Raji (cell line): ENCODE data around the gene RIN2.

ENCODE experiments used
- POLR2A ChIP-seq: IDR thresholded peaks from 2 replicates; pipeline ENCODE4 v1.6.1; 2011; ENCODE audit warnings: low read depth, low read length, control low read depth; ENCODE audit not compliant: insufficient read depth

The RIN2 gene

GRCh38 chr20:19727251-19727847 lies 30.7 kb upstream of the RIN2 start:
- no peak for TF ChIP-seq POLR2A

- TF ChIP-seq POLR2A: no peak
Measured at GRCh38 chr20:19729672-19730071, 28.4 kb upstream of the RIN2 start.

- no peak for TF ChIP-seq POLR2A
Measured at GRCh38 chr20:19730706-19731105, 27.4 kb upstream of the RIN2 start.

- TF ChIP-seq POLR2A: no peak
Measured at GRCh38 chr20:19734811-19735210, 23.2 kb upstream of the RIN2 start.

- no peak for TF ChIP-seq POLR2A
Measured at GRCh38 chr20:19735446-19735845, 22.6 kb upstream of the RIN2 start.

GRCh38 chr20:19737025-19737424 lies 21.0 kb upstream of the RIN2 start:
- no peak for TF ChIP-seq POLR2A

- TF ChIP-seq POLR2A: no peak
Measured at GRCh38 chr20:19738951-19739350, 19.1 kb upstream of the RIN2 start.

- no peak for TF ChIP-seq POLR2A
Measured at GRCh38 chr20:19739351-19739750, 18.7 kb upstream of the RIN2 start.

GRCh38 chr20:19740512-19740911 lies 17.5 kb upstream of the RIN2 start:
- no peak for TF ChIP-seq POLR2A

GRCh38 chr20:19741924-19742323 lies 16.1 kb upstream of the RIN2 start:
- TF ChIP-seq POLR2A: no peak

- TF ChIP-seq POLR2A: no peak
Measured at GRCh38 chr20:19742974-19743639, 15.0 kb upstream of the RIN2 start.

- no peak for TF ChIP-seq POLR2A
Measured at GRCh38 chr20:19743640-19743995, 14.4 kb upstream of the RIN2 start.

- no peak for TF ChIP-seq POLR2A
Measured at GRCh38 chr20:19745106-19745505, 13.0 kb upstream of the RIN2 start.

- TF ChIP-seq POLR2A: no peak
Measured at GRCh38 chr20:19745584-19745983, 12.5 kb upstream of the RIN2 start.

GRCh38 chr20:19746396-19746795 lies 11.7 kb upstream of the RIN2 start:
- TF ChIP-seq POLR2A: no peak

- no peak for TF ChIP-seq POLR2A
Measured at GRCh38 chr20:19747903-19748302, 10.2 kb upstream of the RIN2 start.

- no peak for TF ChIP-seq POLR2A
Measured at GRCh38 chr20:19748681-19749080, 9.4 kb upstream of the RIN2 start.
